SK-N-SH treated with all-trans-retinoic acid at 6 μM for 48 hours (cell line): ENCODE data around the gene CIT.

Source experiments
- ARNTL ChIP-seq: fragments of 450-650 bp; formaldehyde crosslinking; IDR thresholded peaks from 2 replicates; pipeline ENCODE4 v1.5.0; 2020; ENCODE audit warnings: low read depth, mild to moderate bottlenecking, moderate library complexity, borderline replicate concordance
- BACH2 ChIP-seq: fragments of 250-450 bp; sonication (Bioruptor Pico); IDR thresholded peaks from 2 replicates; pipeline ENCODE4 v1.9.0; 2021; ENCODE audit warnings: mild to moderate bottlenecking, borderline replicate concordance
- SNAI2 ChIP-seq: fragments of 250-450 bp; sonication (Bioruptor Pico); IDR thresholded peaks from 2 replicates; pipeline ENCODE4 v1.5.0; 2020; ENCODE audit warnings: mild to moderate bottlenecking, moderate library complexity
- TCF4 ChIP-seq: fragments of 250-450 bp; sonication (Bioruptor Pico); IDR thresholded peaks from 2 replicates; pipeline ENCODE4 v1.8.0; 2021; ENCODE audit warnings: mild to moderate bottlenecking, moderate library complexity, borderline replicate concordance
- ZFP3 ChIP-seq: fragments of 250-450 bp; sonication (Bioruptor Pico); IDR thresholded peaks from 2 replicates; pipeline ENCODE4 v1.5.0; 2020; ENCODE audit warnings: mild to moderate bottlenecking, moderate library complexity
- ZFP30 ChIP-seq: fragments of 450-650 bp; formaldehyde crosslinking; IDR thresholded peaks from 2 replicates; pipeline ENCODE4 v1.5.0; 2022; ENCODE audit warnings: mild to moderate bottlenecking, moderate library complexity
- ZNF8 ChIP-seq: fragments of 450-650 bp; formaldehyde crosslinking; IDR thresholded peaks from 2 replicates; pipeline ENCODE4 v1.5.0; 2020; ENCODE audit warnings: mild to moderate bottlenecking, moderate library complexity
- TF ChIP-seq, protein P1 (sequence below): fragments of 250-450 bp; sonication (Bioruptor Pico); IDR thresholded peaks from 2 replicates; pipeline ENCODE4 v1.5.1; 2020; ENCODE audit warnings: low read depth, mild to moderate bottlenecking, moderate library complexity
- TF ChIP-seq, protein P2 (sequence below): fragments of 250-450 bp; sonication (Bioruptor Pico); IDR thresholded peaks from 2 replicates; pipeline ENCODE4 v1.5.0; 2020; ENCODE audit warnings: mild to moderate bottlenecking, moderate library complexity
- TF ChIP-seq, protein P3 (sequence below): fragments of 250-450 bp; sonication (Bioruptor Pico); IDR thresholded peaks from 2 replicates; pipeline ENCODE4 v1.8.0; 2020; ENCODE audit warnings: mild to moderate bottlenecking, moderate library complexity, borderline replicate concordance
- TF ChIP-seq, protein P4 (sequence below): fragments of 250-450 bp; sonication (Bioruptor Pico); IDR thresholded peaks from 2 replicates; pipeline ENCODE4 v1.8.0; 2021; ENCODE audit warnings: low read depth, mild to moderate bottlenecking, moderate library complexity, borderline replicate concordance
- TF ChIP-seq, protein P5 (sequence below): fragments of 250-450 bp; sonication (Bioruptor Pico); IDR thresholded peaks from 2 replicates; pipeline ENCODE4 v1.5.1; 2021; ENCODE audit warnings: mild to moderate bottlenecking, moderate library complexity

DNA sequence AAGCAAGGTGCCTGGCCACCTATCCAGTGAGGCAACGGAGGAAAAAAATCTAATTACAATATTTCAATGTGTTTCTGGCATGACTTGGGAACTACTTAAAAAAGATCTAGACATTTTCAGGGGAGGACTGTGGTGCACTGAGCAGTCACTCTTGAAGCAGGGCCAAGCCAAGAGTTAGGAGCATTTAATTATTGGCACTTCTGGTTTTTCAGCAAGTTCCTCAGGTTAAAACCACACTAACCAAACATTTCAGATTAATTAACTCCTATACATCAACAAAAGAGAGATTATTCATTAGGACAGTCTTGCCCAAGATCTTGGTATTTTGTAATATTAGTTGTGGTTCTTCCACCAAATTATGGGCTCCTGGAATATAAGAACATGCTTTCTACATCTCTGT, 183.6 kb downstream of the CIT start:
- no peak for TF ChIP-seq ARNTL (CRISPR knock-in tag)
- TF ChIP-seq BACH2 (CRISPR knock-in tag) = no peak
- TF ChIP-seq, protein P1, sequence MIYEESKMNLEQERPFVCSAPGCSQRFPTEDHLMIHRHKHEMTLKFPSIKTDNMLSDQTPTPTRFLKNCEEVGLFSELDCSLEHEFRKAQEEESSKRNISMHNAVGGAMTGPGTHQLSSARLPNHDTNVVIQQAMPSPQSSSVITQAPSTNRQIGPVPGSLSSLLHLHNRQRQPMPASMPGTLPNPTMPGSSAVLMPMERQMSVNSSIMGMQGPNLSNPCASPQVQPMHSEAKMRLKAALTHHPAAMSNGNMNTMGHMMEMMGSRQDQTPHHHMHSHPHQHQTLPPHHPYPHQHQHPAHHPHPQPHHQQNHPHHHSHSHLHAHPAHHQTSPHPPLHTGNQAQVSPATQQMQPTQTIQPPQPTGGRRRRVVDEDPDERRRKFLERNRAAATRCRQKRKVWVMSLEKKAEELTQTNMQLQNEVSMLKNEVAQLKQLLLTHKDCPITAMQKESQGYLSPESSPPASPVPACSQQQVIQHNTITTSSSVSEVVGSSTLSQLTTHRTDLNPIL (CRISPR knock-in tag) = no peak
- TF ChIP-seq ZFP30 = no peak
- no peak for TF ChIP-seq ZFP3 (CRISPR knock-in tag)
- TF ChIP-seq TCF4 = no peak
- TF ChIP-seq, protein P2, sequence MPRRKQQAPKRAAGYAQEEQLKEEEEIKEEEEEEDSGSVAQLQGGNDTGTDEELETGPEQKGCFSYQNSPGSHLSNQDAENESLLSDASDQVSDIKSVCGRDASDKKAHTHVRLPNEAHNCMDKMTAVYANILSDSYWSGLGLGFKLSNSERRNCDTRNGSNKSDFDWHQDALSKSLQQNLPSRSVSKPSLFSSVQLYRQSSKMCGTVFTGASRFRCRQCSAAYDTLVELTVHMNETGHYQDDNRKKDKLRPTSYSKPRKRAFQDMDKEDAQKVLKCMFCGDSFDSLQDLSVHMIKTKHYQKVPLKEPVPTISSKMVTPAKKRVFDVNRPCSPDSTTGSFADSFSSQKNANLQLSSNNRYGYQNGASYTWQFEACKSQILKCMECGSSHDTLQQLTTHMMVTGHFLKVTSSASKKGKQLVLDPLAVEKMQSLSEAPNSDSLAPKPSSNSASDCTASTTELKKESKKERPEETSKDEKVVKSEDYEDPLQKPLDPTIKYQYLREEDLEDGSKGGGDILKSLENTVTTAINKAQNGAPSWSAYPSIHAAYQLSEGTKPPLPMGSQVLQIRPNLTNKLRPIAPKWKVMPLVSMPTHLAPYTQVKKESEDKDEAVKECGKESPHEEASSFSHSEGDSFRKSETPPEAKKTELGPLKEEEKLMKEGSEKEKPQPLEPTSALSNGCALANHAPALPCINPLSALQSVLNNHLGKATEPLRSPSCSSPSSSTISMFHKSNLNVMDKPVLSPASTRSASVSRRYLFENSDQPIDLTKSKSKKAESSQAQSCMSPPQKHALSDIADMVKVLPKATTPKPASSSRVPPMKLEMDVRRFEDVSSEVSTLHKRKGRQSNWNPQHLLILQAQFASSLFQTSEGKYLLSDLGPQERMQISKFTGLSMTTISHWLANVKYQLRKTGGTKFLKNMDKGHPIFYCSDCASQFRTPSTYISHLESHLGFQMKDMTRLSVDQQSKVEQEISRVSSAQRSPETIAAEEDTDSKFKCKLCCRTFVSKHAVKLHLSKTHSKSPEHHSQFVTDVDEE = no peak
- no peak for TF ChIP-seq SNAI2 (CRISPR knock-in tag)
- TF ChIP-seq ZNF8 = no peak
- TF ChIP-seq, protein P3, sequence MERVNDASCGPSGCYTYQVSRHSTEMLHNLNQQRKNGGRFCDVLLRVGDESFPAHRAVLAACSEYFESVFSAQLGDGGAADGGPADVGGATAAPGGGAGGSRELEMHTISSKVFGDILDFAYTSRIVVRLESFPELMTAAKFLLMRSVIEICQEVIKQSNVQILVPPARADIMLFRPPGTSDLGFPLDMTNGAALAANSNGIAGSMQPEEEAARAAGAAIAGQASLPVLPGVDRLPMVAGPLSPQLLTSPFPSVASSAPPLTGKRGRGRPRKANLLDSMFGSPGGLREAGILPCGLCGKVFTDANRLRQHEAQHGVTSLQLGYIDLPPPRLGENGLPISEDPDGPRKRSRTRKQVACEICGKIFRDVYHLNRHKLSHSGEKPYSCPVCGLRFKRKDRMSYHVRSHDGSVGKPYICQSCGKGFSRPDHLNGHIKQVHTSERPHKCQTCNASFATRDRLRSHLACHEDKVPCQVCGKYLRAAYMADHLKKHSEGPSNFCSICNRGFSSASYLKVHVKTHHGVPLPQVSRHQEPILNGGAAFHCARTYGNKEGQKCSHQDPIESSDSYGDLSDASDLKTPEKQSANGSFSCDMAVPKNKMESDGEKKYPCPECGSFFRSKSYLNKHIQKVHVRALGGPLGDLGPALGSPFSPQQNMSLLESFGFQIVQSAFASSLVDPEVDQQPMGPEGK (CRISPR knock-in tag) = no peak
- TF ChIP-seq, protein P4, sequence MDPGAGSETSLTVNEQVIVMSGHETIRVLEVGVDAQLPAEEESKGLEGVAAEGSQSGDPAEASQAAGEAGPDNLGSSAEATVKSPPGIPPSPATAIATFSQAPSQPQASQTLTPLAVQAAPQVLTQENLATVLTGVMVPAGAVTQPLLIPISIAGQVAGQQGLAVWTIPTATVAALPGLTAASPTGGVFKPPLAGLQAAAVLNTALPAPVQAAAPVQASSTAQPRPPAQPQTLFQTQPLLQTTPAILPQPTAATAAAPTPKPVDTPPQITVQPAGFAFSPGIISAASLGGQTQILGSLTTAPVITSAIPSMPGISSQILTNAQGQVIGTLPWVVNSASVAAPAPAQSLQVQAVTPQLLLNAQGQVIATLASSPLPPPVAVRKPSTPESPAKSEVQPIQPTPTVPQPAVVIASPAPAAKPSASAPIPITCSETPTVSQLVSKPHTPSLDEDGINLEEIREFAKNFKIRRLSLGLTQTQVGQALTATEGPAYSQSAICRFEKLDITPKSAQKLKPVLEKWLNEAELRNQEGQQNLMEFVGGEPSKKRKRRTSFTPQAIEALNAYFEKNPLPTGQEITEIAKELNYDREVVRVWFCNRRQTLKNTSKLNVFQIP = no peak
- TF ChIP-seq, protein P5, sequence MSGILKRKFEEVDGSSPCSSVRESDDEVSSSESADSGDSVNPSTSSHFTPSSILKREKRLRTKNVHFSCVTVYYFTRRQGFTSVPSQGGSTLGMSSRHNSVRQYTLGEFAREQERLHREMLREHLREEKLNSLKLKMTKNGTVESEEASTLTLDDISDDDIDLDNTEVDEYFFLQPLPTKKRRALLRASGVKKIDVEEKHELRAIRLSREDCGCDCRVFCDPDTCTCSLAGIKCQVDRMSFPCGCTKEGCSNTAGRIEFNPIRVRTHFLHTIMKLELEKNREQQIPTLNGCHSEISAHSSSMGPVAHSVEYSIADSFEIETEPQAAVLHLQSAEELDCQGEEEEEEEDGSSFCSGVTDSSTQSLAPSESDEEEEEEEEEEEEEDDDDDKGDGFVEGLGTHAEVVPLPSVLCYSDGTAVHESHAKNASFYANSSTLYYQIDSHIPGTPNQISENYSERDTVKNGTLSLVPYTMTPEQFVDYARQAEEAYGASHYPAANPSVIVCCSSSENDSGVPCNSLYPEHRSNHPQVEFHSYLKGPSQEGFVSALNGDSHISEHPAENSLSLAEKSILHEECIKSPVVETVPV (CRISPR knock-in tag) = no peak
